ENCODE data around the gene TMEM120B.

The TMEM120B gene

DNA sequence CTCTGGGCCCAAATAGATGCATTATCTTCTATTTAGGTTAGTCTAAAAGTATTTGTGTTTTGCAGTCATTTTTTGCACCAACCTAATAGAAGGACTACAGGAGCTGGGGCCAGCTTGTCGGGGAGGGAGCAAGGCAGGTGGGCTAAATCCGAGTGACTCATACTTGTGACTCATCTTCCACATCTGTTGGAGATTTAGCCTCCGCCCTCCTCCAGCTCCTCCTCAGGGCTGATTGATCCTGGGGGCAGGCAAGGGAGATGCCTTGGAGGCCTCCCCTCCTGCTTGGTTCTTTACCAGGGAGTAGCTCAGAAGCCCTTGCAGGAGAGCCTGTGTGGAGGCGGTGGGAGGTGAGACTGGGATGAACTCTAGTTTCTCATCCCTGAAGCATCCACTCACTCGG is 53.0 kb downstream of the TMEM120B start (continued):
- TF ChIP-seq ZNF610 (tag by site-specific recombination; IDR thresholded peaks at IDR 0.05; ENCODE audit: borderline replicate concordance) = no peak
- TF ChIP-seq YY2 (tag by site-specific recombination; IDR thresholded peaks at IDR 0.05) = no peak
- TF ChIP-seq FEZF1 (tag by site-specific recombination; IDR thresholded peaks at IDR 0.05) = no peak
- TF ChIP-seq ZEB2 (tag by site-specific recombination; IDR thresholded peaks at IDR 0.05) = peak; percentile 68
- no peak for TF ChIP-seq ZNF521 (tag by site-specific recombination; IDR thresholded peaks at IDR 0.05)
- no peak for TF ChIP-seq ZNF354C (tag by site-specific recombination; IDR thresholded peaks at IDR 0.05; ENCODE audit: borderline replicate concordance, low read depth)
- TF ChIP-seq ZNF248 (tag by site-specific recombination; IDR thresholded peaks at IDR 0.05) = no peak
- TF ChIP-seq, protein P1, sequence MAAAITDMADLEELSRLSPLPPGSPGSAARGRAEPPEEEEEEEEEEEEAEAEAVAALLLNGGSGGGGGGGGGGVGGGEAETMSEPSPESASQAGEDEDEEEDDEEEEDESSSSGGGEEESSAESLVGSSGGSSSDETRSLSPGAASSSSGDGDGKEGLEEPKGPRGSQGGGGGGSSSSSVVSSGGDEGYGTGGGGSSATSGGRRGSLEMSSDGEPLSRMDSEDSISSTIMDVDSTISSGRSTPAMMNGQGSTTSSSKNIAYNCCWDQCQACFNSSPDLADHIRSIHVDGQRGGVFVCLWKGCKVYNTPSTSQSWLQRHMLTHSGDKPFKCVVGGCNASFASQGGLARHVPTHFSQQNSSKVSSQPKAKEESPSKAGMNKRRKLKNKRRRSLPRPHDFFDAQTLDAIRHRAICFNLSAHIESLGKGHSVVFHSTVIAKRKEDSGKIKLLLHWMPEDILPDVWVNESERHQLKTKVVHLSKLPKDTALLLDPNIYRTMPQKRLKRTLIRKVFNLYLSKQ (tag by site-specific recombination; IDR thresholded peaks at IDR 0.05; ENCODE audit: borderline replicate concordance) = no peak
- no peak for TF ChIP-seq ZNF211 (tag by site-specific recombination; IDR thresholded peaks at IDR 0.05; ENCODE audit: low read depth)
- TF ChIP-seq ZNF629 (tag by site-specific recombination; IDR thresholded peaks at IDR 0.05) = peak; percentile 70
- TF ChIP-seq OSR2 (tag by site-specific recombination; IDR thresholded peaks at IDR 0.05) = 0 out of 2 replicates have a peak, but pooled peaks have one; percentile 15
- peak; percentile 84 for TF ChIP-seq ZIC2 (tag by site-specific recombination; IDR thresholded peaks at IDR 0.05)

- H3K4me1 ChIP-seq (ENCODE audit: control insufficient read depth, insufficient read depth, low read length) = peaks cover 8% of the 10 kb centered on the region
- H3K27ac ChIP-seq (ENCODE audit: extremely low read depth, low read depth, low read length) = no peak overlapping the region
- POLR2A ChIA-PET = no interaction called here
- CTCF ChIA-PET = interaction anchor here (0.6 to 3.3 kb wide), 7 partner anchors 10 to 288 kb away, joined by 3 to 20 read pairs (median 3); partner anchors contain the start of gene RHOF
- no peaks in the 10 kb centered on the region; a peak in 1 of 3 replicates for H3K36me3 ChIP-seq (ENCODE audit: control insufficient read depth in 2 of 2, insufficient read depth in 1 of 2, low read length in 2 of 2)
- no peaks in the 10 kb centered on the region for H3K9me3 ChIP-seq (ENCODE audit: control insufficient read depth, insufficient read depth, low read depth, low read length)
- no peak overlapping the region for H3K4me3 ChIP-seq (ENCODE audit: low read depth, low read length)
- peak; percentile 94 for TF ChIP-seq ZIC2 (tag by site-specific recombination; IDR thresholded peaks at IDR 0.05)
- TF ChIP-seq ZBTB11 (tag by site-specific recombination; conservative IDR thresholded peaks at IDR 0.05; ENCODE audit: low read depth) = no peak
- TF ChIP-seq ZNF514 (tag by site-specific recombination; IDR thresholded peaks at IDR 0.05) = no peak
- TF ChIP-seq GLIS2 (tag by site-specific recombination; IDR thresholded peaks at IDR 0.05) = peak; percentile 48
- peak; percentile 90 for TF ChIP-seq GLIS1 (tag by site-specific recombination; IDR thresholded peaks at IDR 0.05)
Measured at GRCh38 chr12:121766290-121767039, 53.9 kb downstream of the TMEM120B start.

GRCh38 chr12:121767525-121768016 is 55.0 kb downstream of the TMEM120B start:
- CTCF ChIA-PET = interaction anchor here (0.5 to 1.5 kb wide), 5 partner anchors 9 to 233 kb away, joined by 3 to 10 read pairs (median 3); partner anchors contain the start of gene RHOF
- H3K36me3 ChIP-seq (ENCODE audit: control insufficient read depth in 2 of 2, insufficient read depth in 1 of 2, low read length in 2 of 2) = no peaks in the 10 kb centered on the region; a peak in 1 of 3 replicates

More at GRCh38 chr12:121767525-121768016, 55.0 kb downstream of the TMEM120B start:
- POLR2A ChIA-PET = no interaction called here
- no peak overlapping the region for H3K27ac ChIP-seq (ENCODE audit: extremely low read depth, low read depth, low read length)
- no peaks in the 10 kb centered on the region for H3K9me3 ChIP-seq (ENCODE audit: control insufficient read depth, insufficient read depth, low read depth, low read length)
- no peak overlapping the region for H3K4me3 ChIP-seq (ENCODE audit: low read depth, low read length)
- peaks cover 8% of the 10 kb centered on the region for H3K4me1 ChIP-seq (ENCODE audit: control insufficient read depth, insufficient read depth, low read length)
- peak; percentile 55; the same call in 1 of the 2 replicates for TF ChIP-seq FEZF1 (tag by site-specific recombination; IDR thresholded peaks at IDR 0.05)
- TF ChIP-seq ZBTB20 (tag by site-specific recombination; IDR thresholded peaks at IDR 0.05) = peak; percentile 30; the same call in 1 of the 2 replicates
- no peak for TF ChIP-seq ZNF488 (tag by site-specific recombination; IDR thresholded peaks at IDR 0.05)

Data from HEK293 (cell line).